IMR-90 (cell line): Measurements from ENCODE around the gene ACE. TPM values are rescaled to one million over a fixed set of nuclear protein-coding genes. Genes with fewer than 3 reads are reported as not detected.

ENCODE experiments used
- ATAC-seq: fragments of 200-7000 bp; cut with Tn5 transposase; 2 replicates; pipeline ENCODE4 v1.9.1; 2020; ENCODE audit warnings: low read depth, mild to moderate bottlenecking, moderate library complexity
- BruUV-seq: library from RNA; stranded (reverse); fragments of 400-500 nt; replicated peaks from 2 replicates; lab custom pipeline; 2021; lab: Mats Ljungman, UMichigan
- CTCF ChIA-PET: fragments of 300-600 bp; formaldehyde crosslinking; extraction: SDS; loops from one replicate; lab custom pipeline; 2021; ENCODE audit warnings: antibody characterized with exemption; lab: Yijun Ruan, JAX
- POLR2A ChIA-PET: fragments of 300-600 bp; sonication (Branson Sonifier 250); formaldehyde crosslinking; loops from one replicate; lab custom pipeline; 2022; ENCODE audit warnings: antibody characterized with exemption; ENCODE audit not compliant: unreplicated experiment; lab: Charles Lee
- DNase-seq: peaks from one replicate; pipeline ENCODE4 v3.0.0; 2013
- H2AFZ ChIP-seq: replicated peaks from 2 replicates; pipeline ENCODE3; 2013; ENCODE audit warnings: low read length, mild to moderate bottlenecking; ENCODE audit not compliant: poor library complexity
- H2AK5ac ChIP-seq: 2 replicates; pipeline ENCODE4 v1.6.1; 2013; ENCODE audit warnings: low read depth, low read length, inconsistent platforms
- H2AK9ac ChIP-seq: replicated peaks from 2 replicates; pipeline ENCODE3; 2013; ENCODE audit warnings: mild to moderate bottlenecking, low read depth, low read length, moderate library complexity; ENCODE audit not compliant: poor library complexity
- H2BK120ac ChIP-seq: 2 replicates; pipeline ENCODE4 v1.6.1; 2013; ENCODE audit warnings: low read depth, low read length, inconsistent platforms
- H2BK15ac ChIP-seq: 3 replicates; pipeline ENCODE4 v1.6.1; 2013; ENCODE audit warnings: low read depth, low read length, inconsistent platforms
- H2BK20ac ChIP-seq: 2 replicates; pipeline ENCODE4 v1.6.1; 2013; ENCODE audit warnings: low read depth, mild to moderate bottlenecking, inconsistent platforms, low read length, moderate library complexity
- H2BK5ac ChIP-seq: 2 replicates; pipeline ENCODE4 v1.6.1; 2013; ENCODE audit warnings: mild to moderate bottlenecking, low read depth, low read length, inconsistent platforms; ENCODE audit not compliant: poor library complexity, severe bottlenecking
- H3K14ac ChIP-seq: replicated peaks from 2 replicates; pipeline ENCODE4 v1.6.1; 2013; ENCODE audit warnings: low read depth, low read length, inconsistent platforms
- H3K18ac ChIP-seq: 2 replicates; pipeline ENCODE4 v1.6.1; 2013; ENCODE audit warnings: low read depth, low read length, control low read depth
- H3K23ac ChIP-seq: 2 replicates; pipeline ENCODE4 v1.6.1; 2013; ENCODE audit warnings: low read depth, low read length, inconsistent platforms
- H3K27ac ChIP-seq: 2 replicates; pipeline ENCODE4 v1.5.1; 2013; ENCODE audit warnings: mild to moderate bottlenecking, control low read depth, low read length; ENCODE audit not compliant: insufficient read depth
- H3K27me3 ChIP-seq: 2 replicates; pipeline ENCODE4 v1.6.1; 2013; ENCODE audit warnings: low read length; ENCODE audit not compliant: control insufficient read depth, insufficient read depth
- H3K36me3 ChIP-seq: 2 replicates; pipeline ENCODE4 v1.6.1; 2013; ENCODE audit warnings: low read length, mixed read lengths; ENCODE audit not compliant: control insufficient read depth, insufficient read depth
- H3K4ac ChIP-seq: 2 replicates; pipeline ENCODE4 v1.6.1; 2013; ENCODE audit warnings: low read depth, low read length, inconsistent platforms
- H3K4me1 ChIP-seq: 2 replicates; pipeline ENCODE4 v1.6.1; 2013; ENCODE audit warnings: low read length, mixed read lengths; ENCODE audit not compliant: control insufficient read depth, insufficient read depth
- H3K4me2 ChIP-seq: 2 replicates; pipeline ENCODE4 v1.6.1; 2013; ENCODE audit warnings: low read depth, mild to moderate bottlenecking, control low read depth, low read length, moderate library complexity
- H3K4me3 ChIP-seq: 2 replicates; pipeline ENCODE4 v1.5.1; 2013; ENCODE audit warnings: low read depth, mild to moderate bottlenecking, control low read depth, low read length, moderate library complexity; ENCODE audit not compliant: insufficient read depth
- H3K56ac ChIP-seq: 2 replicates; pipeline ENCODE4 v1.6.1; 2013; ENCODE audit warnings: low read length, inconsistent platforms; ENCODE audit not compliant: insufficient read depth; ENCODE audit errors: extremely low read depth
- H3K79me1 ChIP-seq, 2 experiments: 2 replicates each; pipeline ENCODE4 v1.6.1; 2013; ENCODE audit warnings: low read length in 2 of 2, inconsistent platforms in 1 of 2, low read depth in 1 of 2
- H3K9ac ChIP-seq: 2 replicates; pipeline ENCODE4 v1.6.1; 2013; ENCODE audit warnings: low read depth, low read length, control low read depth
- H3K9me1 ChIP-seq: 2 replicates; pipeline ENCODE4 v1.6.1; 2013; ENCODE audit warnings: low read length, inconsistent platforms; ENCODE audit not compliant: insufficient read depth
- H3K9me3 ChIP-seq: 2 replicates; pipeline ENCODE4 v1.6.1; 2013; ENCODE audit warnings: low read length; ENCODE audit not compliant: control insufficient read depth, insufficient read depth
- H4K20me1 ChIP-seq: 2 replicates; pipeline ENCODE4 v1.6.1; 2013; ENCODE audit warnings: low read length, inconsistent platforms; ENCODE audit not compliant: insufficient read depth
- H4K5ac ChIP-seq: 2 replicates; pipeline ENCODE4 v1.6.1; 2013; ENCODE audit warnings: mild to moderate bottlenecking, low read depth, low read length, control low read depth
- H4K8ac ChIP-seq, 2 experiments: 2 replicates each; pipeline ENCODE4 v1.6.1; 2013; ENCODE audit warnings: low read depth in 2 of 2, low read length in 2 of 2, control low read depth in 1 of 2, inconsistent platforms in 1 of 2
- H4K91ac ChIP-seq: 2 replicates; pipeline ENCODE4 v1.6.1; 2013; ENCODE audit warnings: low read depth, low read length, inconsistent platforms; ENCODE audit not compliant: insufficient read depth
- BHLHE40 ChIP-seq: fragments of 150-350 bp; IDR thresholded peaks from 2 replicates; pipeline ENCODE4 v1.6.1; 2016; ENCODE audit warnings: mild to moderate bottlenecking, low read depth, low read length
- CEBPB ChIP-seq: IDR thresholded peaks from 2 replicates; pipeline ENCODE4 v1.6.1; 2012; ENCODE audit warnings: low read depth, low read length, improper control_type of control experiment
- CHD1 ChIP-seq: IDR thresholded peaks from 2 replicates; pipeline ENCODE4 v1.6.1; 2012; ENCODE audit warnings: low read depth, low read length, improper control_type of control experiment
- FOS ChIP-seq: fragments of 150-350 bp; IDR thresholded peaks from 2 replicates; pipeline ENCODE4 v1.6.1; 2016; ENCODE audit warnings: low read depth, low read length
- MAFK ChIP-seq: IDR thresholded peaks from 2 replicates; pipeline ENCODE4 v1.6.1; 2012; ENCODE audit warnings: low read depth, low read length, improper control_type of control experiment
- MAZ ChIP-seq: IDR thresholded peaks from 2 replicates; pipeline ENCODE4 v1.6.1; 2012; ENCODE audit warnings: low read depth, mild to moderate bottlenecking, low read length, improper control_type of control experiment, moderate library complexity, borderline replicate concordance
- MXI1 ChIP-seq: IDR thresholded peaks from 2 replicates; pipeline ENCODE4 v1.6.1; 2012; ENCODE audit warnings: low read depth, mild to moderate bottlenecking, low read length, moderate library complexity, borderline replicate concordance
- NFE2L2 ChIP-seq: fragments of 150-350 bp; IDR thresholded peaks from 2 replicates; pipeline ENCODE4 v1.6.1; 2016; ENCODE audit warnings: low read depth, mild to moderate bottlenecking, low read length
- POLR2A ChIP-seq: IDR thresholded peaks from 2 replicates; pipeline ENCODE4 v1.6.1; 2012; ENCODE audit warnings: mild to moderate bottlenecking, low read depth, low read length
- RAD21 ChIP-seq: IDR thresholded peaks from 2 replicates; pipeline ENCODE4 v1.6.1; 2012; ENCODE audit warnings: low read length, improper control_type of control experiment
- RCOR1 ChIP-seq: IDR thresholded peaks from 2 replicates; pipeline ENCODE4 v1.6.1; 2012; ENCODE audit warnings: mild to moderate bottlenecking, low read length, improper control_type of control experiment; ENCODE audit not compliant: insufficient replicate concordance
- RFX5 ChIP-seq: IDR thresholded peaks from 2 replicates; pipeline ENCODE4 v1.8.0; 2012; ENCODE audit warnings: low read depth, mild to moderate bottlenecking, low read length, moderate library complexity
- SMC3 ChIP-seq: fragments of 150-350 bp; IDR thresholded peaks from 2 replicates; pipeline ENCODE4 v1.6.1; 2016; ENCODE audit warnings: low read depth, mild to moderate bottlenecking, antibody characterized with exemption, low read length, moderate library complexity
- USF2 ChIP-seq: fragments of 150-350 bp; IDR thresholded peaks from 2 replicates; pipeline ENCODE4 v1.6.1; 2017; ENCODE audit warnings: mild to moderate bottlenecking, antibody characterized with exemption, low read length, low read depth
- WGBS, 2 experiments: methylation state at CpG; one replicate each; pipeline versions ENCODE4 v1.1.5 to v1.1.7; 2013; ENCODE audit warnings: missing lambda C conversion rate in 2 of 2; ENCODE audit not compliant: insufficient read length in 1 of 2; ENCODE audit errors: extremely low coverage in 2 of 2; 5-methylcytosine and 5-hydroxymethylcytosine counted together
- dilution Hi-C: fragments of 300-500 bp; cut with HindIII; formaldehyde crosslinking; loops from one replicate; pipeline ENCODE4 v1.14.3; 2018; ENCODE audit warnings: low sequenced_read_pairs; ENCODE audit not compliant: unreplicated experiment
- in situ Hi-C: fragments of 300-500 bp; cut with MboI; formaldehyde crosslinking; loops from 3 replicates; pipeline ENCODE4 v1.14.3; 2019; ENCODE audit warnings: low sequenced_read_pairs, inconsistent platforms, mixed read lengths
- intact Hi-C: fragments of 100-400 bp; cut with micrococcal nuclease; formaldehyde crosslinking; loops from 2 replicates; pipeline ENCODE4 v1.10.0; 2022
- polyA plus RNA-seq, 3 experiments: library from polyadenylated mRNA; depleted of rRNA; stranded (reverse); fragments of >200 nt; gene quantifications; 2 replicates each; pipeline ENCODE4 v1.2.3, GENCODE V29; 2012; ENCODE audit warnings: low replicate concordance in 1 of 3
- total RNA-seq: library from RNA; depleted of rRNA; stranded (reverse); fragments of >200 nt; gene quantifications from 2 replicates; pipeline ENCODE4 v1.2.3, GENCODE V29; 2012
- TF ChIP-seq, protein P1 (sequence below): fragments of 150-350 bp; IDR thresholded peaks from 2 replicates; pipeline ENCODE4 v1.6.1; 2016; ENCODE audit warnings: low read depth, mild to moderate bottlenecking, low read length, moderate library complexity, borderline replicate concordance
- TF ChIP-seq, protein P2 (sequence below): conservative IDR thresholded peaks from 2 replicates; pipeline ENCODE4 v1.5.1; 2012; ENCODE audit warnings: mild to moderate bottlenecking, low read depth, low read length, improper control_type of control experiment

The ACE gene
- total and polyA plus RNA-seq, 2 of the 4 experiments (the other 2 are of a cell fraction) = 1.4 to 5.8 TPM

DNA sequence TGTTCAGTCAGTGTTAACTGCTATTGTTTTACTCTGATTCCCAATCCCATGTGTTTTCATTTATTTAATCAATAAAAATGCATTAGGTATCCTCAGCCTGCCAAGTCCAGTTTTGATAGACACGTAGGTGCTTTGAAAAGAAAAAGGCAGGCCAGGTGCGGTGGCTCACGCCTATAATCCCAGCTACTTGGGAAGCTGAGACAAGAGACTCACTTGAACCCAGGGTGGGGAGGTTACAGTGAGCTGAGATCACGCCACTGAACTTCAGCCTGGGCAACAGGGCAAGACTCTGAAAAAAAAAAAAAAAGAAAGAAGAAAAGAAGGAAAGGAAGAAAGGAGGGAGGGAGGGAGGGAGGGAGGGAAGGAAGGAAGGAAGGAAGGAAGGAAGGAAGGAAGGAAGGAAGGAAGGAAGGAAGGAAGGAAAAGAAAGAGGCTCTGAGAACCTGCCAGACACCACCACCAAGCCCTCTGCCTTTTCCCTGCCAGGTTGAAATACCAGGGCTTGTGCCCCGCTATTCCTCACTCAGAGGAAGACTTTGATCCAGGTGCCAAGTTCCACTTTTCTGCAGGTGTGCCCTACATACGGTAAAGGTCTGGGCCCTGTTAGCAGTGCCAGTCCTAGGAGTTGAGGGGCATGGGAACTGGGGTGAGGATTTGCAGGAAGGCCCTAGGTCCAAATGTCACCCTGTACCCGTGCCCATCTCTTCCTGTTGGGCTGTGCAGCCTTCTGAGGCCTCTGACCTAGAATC lies 36.2 kb downstream of the ACE start:
- Histone ChIP-seq H2BK15ac (no peak overlapping the region), H4K5ac (no peak overlapping the region), H3K23ac (no peak overlapping the region), H3K9me1 (no peaks in the 10 kb centered on the region; the same call in 1 of the 2 replicates), H3K9ac (no peak overlapping the region), H3K36me3 (no peaks in the 10 kb centered on the region), H2AFZ (no peak overlapping the region), H3K79me1 (no peaks in the 10 kb centered on the region), H3K4me1 (peaks cover 3% of the 10 kb centered on the region), H3K4me3 (no peak overlapping the region), H4K8ac (no peak overlapping the region), H2AK9ac (no peak overlapping the region), H2BK120ac (no peak overlapping the region), H2BK5ac (no peak overlapping the region), H3K56ac (no peak overlapping the region), H3K4ac (no peak overlapping the region), H3K27ac (no peak overlapping the region), H2AK5ac (no peak overlapping the region), H3K27me3 (peaks cover 32% of the 10 kb centered on the region; the same call in 1 of the 2 replicates), H4K91ac (no peak overlapping the region), H2BK20ac (no peak overlapping the region), H4K20me1 (no peaks in the 10 kb centered on the region), H3K14ac (no peak overlapping the region), H3K9me3 (no peaks in the 10 kb centered on the region), H3K4me2 (no peak overlapping the region), H3K18ac (no peak overlapping the region)
- CTCF ChIA-PET = no interaction called here
- WGBS, 2 experiments = 70% methylated on average over 4 of the region's 7 CpGs; no CpG with 5 or more reads in 1 of the 2 experiments
- intact Hi-C loops = no loop called here
- no peak for DNase-seq
- dilution Hi-C loops = no loop called here
- no TSS peak for BruUV-seq
- no peak for ATAC-seq
- in situ Hi-C loops = no loop called here
- POLR2A ChIA-PET = no interaction called here
- TF ChIP-seq FOS (no peak), SMC3 (no peak), POLR2A (no peak), MAZ (no peak), BHLHE40 (no peak), CHD1 (no peak), NFE2L2 (no peak), RAD21 (no peak), CEBPB (no peak), MXI1 (no peak), RFX5 (no peak), MAFK (no peak), USF2 (no peak), RCOR1 (no peak)
- TF ChIP-seq, protein P1, sequence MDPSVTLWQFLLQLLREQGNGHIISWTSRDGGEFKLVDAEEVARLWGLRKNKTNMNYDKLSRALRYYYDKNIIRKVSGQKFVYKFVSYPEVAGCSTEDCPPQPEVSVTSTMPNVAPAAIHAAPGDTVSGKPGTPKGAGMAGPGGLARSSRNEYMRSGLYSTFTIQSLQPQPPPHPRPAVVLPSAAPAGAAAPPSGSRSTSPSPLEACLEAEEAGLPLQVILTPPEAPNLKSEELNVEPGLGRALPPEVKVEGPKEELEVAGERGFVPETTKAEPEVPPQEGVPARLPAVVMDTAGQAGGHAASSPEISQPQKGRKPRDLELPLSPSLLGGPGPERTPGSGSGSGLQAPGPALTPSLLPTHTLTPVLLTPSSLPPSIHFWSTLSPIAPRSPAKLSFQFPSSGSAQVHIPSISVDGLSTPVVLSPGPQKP = no peak
- TF ChIP-seq, protein P2, sequence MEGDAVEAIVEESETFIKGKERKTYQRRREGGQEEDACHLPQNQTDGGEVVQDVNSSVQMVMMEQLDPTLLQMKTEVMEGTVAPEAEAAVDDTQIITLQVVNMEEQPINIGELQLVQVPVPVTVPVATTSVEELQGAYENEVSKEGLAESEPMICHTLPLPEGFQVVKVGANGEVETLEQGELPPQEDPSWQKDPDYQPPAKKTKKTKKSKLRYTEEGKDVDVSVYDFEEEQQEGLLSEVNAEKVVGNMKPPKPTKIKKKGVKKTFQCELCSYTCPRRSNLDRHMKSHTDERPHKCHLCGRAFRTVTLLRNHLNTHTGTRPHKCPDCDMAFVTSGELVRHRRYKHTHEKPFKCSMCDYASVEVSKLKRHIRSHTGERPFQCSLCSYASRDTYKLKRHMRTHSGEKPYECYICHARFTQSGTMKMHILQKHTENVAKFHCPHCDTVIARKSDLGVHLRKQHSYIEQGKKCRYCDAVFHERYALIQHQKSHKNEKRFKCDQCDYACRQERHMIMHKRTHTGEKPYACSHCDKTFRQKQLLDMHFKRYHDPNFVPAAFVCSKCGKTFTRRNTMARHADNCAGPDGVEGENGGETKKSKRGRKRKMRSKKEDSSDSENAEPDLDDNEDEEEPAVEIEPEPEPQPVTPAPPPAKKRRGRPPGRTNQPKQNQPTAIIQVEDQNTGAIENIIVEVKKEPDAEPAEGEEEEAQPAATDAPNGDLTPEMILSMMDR = no peak
